Measurements from ENCODE around the gene KCNIP4.

DNA sequence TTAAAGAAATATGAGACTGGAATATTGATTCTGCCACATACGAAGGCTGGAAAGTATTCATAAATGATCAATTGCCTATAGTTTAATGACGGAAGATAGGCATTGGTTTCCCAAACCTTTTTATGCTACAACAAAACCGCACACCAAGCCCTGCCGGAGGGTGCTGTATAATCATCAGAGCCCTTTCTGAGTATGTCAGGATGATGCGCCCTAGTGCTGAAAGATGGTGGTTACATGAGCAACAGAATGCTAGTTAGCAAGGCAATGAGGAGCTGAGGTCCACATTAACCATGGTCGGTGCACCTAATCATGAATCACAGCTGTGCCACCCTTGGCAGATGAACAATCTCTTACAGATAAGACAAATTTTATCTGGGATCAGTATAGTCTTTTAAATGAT is 757.3 kb downstream of the KCNIP4 start:
- TF ChIP-seq, protein P1, sequence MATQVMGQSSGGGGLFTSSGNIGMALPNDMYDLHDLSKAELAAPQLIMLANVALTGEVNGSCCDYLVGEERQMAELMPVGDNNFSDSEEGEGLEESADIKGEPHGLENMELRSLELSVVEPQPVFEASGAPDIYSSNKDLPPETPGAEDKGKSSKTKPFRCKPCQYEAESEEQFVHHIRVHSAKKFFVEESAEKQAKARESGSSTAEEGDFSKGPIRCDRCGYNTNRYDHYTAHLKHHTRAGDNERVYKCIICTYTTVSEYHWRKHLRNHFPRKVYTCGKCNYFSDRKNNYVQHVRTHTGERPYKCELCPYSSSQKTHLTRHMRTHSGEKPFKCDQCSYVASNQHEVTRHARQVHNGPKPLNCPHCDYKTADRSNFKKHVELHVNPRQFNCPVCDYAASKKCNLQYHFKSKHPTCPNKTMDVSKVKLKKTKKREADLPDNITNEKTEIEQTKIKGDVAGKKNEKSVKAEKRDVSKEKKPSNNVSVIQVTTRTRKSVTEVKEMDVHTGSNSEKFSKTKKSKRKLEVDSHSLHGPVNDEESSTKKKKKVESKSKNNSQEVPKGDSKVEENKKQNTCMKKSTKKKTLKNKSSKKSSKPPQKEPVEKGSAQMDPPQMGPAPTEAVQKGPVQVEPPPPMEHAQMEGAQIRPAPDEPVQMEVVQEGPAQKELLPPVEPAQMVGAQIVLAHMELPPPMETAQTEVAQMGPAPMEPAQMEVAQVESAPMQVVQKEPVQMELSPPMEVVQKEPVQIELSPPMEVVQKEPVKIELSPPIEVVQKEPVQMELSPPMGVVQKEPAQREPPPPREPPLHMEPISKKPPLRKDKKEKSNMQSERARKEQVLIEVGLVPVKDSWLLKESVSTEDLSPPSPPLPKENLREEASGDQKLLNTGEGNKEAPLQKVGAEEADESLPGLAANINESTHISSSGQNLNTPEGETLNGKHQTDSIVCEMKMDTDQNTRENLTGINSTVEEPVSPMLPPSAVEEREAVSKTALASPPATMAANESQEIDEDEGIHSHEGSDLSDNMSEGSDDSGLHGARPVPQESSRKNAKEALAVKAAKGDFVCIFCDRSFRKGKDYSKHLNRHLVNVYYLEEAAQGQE (IDR thresholded peaks at IDR 0.05; ENCODE audit: low read depth, low read length) = no peak
- TF ChIP-seq, protein P2, sequence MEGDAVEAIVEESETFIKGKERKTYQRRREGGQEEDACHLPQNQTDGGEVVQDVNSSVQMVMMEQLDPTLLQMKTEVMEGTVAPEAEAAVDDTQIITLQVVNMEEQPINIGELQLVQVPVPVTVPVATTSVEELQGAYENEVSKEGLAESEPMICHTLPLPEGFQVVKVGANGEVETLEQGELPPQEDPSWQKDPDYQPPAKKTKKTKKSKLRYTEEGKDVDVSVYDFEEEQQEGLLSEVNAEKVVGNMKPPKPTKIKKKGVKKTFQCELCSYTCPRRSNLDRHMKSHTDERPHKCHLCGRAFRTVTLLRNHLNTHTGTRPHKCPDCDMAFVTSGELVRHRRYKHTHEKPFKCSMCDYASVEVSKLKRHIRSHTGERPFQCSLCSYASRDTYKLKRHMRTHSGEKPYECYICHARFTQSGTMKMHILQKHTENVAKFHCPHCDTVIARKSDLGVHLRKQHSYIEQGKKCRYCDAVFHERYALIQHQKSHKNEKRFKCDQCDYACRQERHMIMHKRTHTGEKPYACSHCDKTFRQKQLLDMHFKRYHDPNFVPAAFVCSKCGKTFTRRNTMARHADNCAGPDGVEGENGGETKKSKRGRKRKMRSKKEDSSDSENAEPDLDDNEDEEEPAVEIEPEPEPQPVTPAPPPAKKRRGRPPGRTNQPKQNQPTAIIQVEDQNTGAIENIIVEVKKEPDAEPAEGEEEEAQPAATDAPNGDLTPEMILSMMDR (IDR thresholded peaks at IDR 0.05 in 2 of 3, conservative IDR thresholded peaks at IDR 0.05 in 1 of 3; ENCODE audit: control insufficient read depth in 2 of 3, extremely low read depth in 1 of 3, insufficient read depth in 1 of 3, low read depth in 3 of 3, low read length in 3 of 3) = no peak
- TF ChIP-seq SIN3A (IDR thresholded peaks at IDR 0.05; ENCODE audit: low read depth, low read length) = no peak
- TF ChIP-seq JUND (IDR thresholded peaks at IDR 0.05; ENCODE audit: low read depth, low read length) = no peak
- no peak for TF ChIP-seq POLR2AphosphoS5 (IDR thresholded peaks at IDR 0.05; ENCODE audit: low read length)
- no peak for TF ChIP-seq FOS (IDR thresholded peaks at IDR 0.05; ENCODE audit: borderline replicate concordance, extremely low read depth, insufficient read length)
- TF ChIP-seq, protein P3, sequence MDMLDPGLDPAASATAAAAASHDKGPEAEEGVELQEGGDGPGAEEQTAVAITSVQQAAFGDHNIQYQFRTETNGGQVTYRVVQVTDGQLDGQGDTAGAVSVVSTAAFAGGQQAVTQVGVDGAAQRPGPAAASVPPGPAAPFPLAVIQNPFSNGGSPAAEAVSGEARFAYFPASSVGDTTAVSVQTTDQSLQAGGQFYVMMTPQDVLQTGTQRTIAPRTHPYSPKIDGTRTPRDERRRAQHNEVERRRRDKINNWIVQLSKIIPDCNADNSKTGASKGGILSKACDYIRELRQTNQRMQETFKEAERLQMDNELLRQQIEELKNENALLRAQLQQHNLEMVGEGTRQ (IDR thresholded peaks at IDR 0.05; ENCODE audit: borderline replicate concordance, low read depth, low read length) = no peak
- TF ChIP-seq, protein P4, sequence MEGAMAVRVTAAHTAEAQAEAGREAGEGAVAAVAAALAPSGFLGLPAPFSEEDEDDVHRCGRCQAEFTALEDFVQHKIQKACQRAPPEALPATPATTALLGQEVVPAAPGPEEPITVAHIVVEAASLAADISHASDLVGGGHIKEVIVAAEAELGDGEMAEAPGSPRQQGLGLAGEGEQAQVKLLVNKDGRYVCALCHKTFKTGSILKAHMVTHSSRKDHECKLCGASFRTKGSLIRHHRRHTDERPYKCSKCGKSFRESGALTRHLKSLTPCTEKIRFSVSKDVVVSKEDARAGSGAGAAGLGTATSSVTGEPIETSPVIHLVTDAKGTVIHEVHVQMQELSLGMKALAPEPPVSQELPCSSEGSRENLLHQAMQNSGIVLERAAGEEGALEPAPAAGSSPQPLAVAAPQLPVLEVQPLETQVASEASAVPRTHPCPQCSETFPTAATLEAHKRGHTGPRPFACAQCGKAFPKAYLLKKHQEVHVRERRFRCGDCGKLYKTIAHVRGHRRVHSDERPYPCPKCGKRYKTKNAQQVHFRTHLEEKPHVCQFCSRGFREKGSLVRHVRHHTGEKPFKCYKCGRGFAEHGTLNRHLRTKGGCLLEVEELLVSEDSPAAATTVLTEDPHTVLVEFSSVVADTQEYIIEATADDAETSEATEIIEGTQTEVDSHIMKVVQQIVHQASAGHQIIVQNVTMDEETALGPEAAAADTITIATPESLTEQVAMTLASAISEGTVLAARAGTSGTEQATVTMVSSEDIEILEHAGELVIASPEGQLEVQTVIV (IDR thresholded peaks at IDR 0.05; ENCODE audit: borderline replicate concordance, partially characterized antibody) = no peak
- TF ChIP-seq BACH1 (IDR thresholded peaks at IDR 0.05; ENCODE audit: borderline replicate concordance) = no peak
- TF ChIP-seq, protein P5, sequence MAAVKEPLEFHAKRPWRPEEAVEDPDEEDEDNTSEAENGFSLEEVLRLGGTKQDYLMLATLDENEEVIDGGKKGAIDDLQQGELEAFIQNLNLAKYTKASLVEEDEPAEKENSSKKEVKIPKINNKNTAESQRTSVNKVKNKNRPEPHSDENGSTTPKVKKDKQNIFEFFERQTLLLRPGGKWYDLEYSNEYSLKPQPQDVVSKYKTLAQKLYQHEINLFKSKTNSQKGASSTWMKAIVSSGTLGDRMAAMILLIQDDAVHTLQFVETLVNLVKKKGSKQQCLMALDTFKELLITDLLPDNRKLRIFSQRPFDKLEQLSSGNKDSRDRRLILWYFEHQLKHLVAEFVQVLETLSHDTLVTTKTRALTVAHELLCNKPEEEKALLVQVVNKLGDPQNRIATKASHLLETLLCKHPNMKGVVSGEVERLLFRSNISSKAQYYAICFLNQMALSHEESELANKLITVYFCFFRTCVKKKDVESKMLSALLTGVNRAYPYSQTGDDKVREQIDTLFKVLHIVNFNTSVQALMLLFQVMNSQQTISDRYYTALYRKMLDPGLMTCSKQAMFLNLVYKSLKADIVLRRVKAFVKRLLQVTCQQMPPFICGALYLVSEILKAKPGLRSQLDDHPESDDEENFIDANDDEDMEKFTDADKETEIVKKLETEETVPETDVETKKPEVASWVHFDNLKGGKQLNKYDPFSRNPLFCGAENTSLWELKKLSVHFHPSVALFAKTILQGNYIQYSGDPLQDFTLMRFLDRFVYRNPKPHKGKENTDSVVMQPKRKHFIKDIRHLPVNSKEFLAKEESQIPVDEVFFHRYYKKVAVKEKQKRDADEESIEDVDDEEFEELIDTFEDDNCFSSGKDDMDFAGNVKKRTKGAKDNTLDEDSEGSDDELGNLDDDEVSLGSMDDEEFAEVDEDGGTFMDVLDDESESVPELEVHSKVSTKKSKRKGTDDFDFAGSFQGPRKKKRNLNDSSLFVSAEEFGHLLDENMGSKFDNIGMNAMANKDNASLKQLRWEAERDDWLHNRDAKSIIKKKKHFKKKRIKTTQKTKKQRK (IDR thresholded peaks at IDR 0.05; ENCODE audit: low read depth, low read length) = no peak

All from GM12878 (cell line).